Nephron progenitor cell (in vitro differentiated cells): ENCODE data around the gene TOMM40.

Experiments
- DNase-seq: peaks from one replicate; pipeline ENCODE4 v3.0.0; 2021
- H3K27ac Mint-ChIP-seq: 2 replicates; pipeline ENCODE4 v1.8.0; 2021; ENCODE audit warnings: mild to moderate bottlenecking, moderate library complexity, mixed read lengths
- H3K27me3 Mint-ChIP-seq: 2 replicates; pipeline ENCODE4 v1.8.0; 2021; ENCODE audit warnings: mild to moderate bottlenecking, low read depth, mixed read lengths; ENCODE audit not compliant: poor library complexity
- H3K36me3 Mint-ChIP-seq: 2 replicates; pipeline ENCODE4 v1.8.0; 2021; ENCODE audit warnings: low read depth, mixed read lengths
- H3K4me1 Mint-ChIP-seq: 2 replicates; pipeline ENCODE4 v1.8.0; 2021; ENCODE audit warnings: mixed read lengths
- H3K4me3 Mint-ChIP-seq: 2 replicates; pipeline ENCODE4 v1.8.0; 2021; ENCODE audit warnings: mild to moderate bottlenecking, moderate library complexity, mixed read lengths
- H3K9me3 Mint-ChIP-seq: 2 replicates; pipeline ENCODE4 v1.8.0; 2021; ENCODE audit warnings: mild to moderate bottlenecking, moderate library complexity, mixed read lengths
- TF ChIP-seq, protein P1 (sequence below): fragments of 200-600 bp; sonication (generic); IDR thresholded peaks from 2 replicates; pipeline ENCODE4 v1.5.0; 2021; ENCODE audit warnings: antibody characterized with exemption

TOMM40 gene

DNA sequence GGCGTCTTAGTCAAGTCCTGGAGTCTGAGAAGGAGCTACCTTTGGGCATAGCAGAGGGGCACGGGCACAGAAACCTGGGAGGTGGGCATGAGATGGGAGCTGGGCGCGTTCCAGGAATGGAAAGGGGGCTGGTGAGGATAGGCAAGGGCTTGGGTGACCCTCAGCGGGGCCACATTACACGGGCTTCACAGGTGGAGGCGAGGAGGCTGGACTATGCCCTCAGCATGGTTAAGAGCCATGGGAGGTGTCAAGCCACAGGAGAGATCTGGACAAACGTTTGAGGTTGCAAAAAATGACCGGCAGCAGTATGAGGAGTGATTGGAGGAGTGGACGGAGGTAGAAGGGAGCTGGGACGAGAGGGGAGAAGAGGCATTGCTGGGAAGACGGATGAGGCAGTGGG, 23.5 kb upstream of the TOMM40 start:
- Mint-ChIP-seq H3K27ac (peak overlapping the region; percentile 83), H3K9me3 (no peaks in the 10 kb centered on the region), H3K4me1 (no peaks in the 10 kb centered on the region), H3K4me3 (no peak overlapping the region), H3K27me3 (no peaks in the 10 kb centered on the region), H3K36me3 (peaks cover 63% of the 10 kb centered on the region)
- TF ChIP-seq, protein P1, sequence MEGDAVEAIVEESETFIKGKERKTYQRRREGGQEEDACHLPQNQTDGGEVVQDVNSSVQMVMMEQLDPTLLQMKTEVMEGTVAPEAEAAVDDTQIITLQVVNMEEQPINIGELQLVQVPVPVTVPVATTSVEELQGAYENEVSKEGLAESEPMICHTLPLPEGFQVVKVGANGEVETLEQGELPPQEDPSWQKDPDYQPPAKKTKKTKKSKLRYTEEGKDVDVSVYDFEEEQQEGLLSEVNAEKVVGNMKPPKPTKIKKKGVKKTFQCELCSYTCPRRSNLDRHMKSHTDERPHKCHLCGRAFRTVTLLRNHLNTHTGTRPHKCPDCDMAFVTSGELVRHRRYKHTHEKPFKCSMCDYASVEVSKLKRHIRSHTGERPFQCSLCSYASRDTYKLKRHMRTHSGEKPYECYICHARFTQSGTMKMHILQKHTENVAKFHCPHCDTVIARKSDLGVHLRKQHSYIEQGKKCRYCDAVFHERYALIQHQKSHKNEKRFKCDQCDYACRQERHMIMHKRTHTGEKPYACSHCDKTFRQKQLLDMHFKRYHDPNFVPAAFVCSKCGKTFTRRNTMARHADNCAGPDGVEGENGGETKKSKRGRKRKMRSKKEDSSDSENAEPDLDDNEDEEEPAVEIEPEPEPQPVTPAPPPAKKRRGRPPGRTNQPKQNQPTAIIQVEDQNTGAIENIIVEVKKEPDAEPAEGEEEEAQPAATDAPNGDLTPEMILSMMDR = no peak
- DNase-seq = no peak

DNA sequence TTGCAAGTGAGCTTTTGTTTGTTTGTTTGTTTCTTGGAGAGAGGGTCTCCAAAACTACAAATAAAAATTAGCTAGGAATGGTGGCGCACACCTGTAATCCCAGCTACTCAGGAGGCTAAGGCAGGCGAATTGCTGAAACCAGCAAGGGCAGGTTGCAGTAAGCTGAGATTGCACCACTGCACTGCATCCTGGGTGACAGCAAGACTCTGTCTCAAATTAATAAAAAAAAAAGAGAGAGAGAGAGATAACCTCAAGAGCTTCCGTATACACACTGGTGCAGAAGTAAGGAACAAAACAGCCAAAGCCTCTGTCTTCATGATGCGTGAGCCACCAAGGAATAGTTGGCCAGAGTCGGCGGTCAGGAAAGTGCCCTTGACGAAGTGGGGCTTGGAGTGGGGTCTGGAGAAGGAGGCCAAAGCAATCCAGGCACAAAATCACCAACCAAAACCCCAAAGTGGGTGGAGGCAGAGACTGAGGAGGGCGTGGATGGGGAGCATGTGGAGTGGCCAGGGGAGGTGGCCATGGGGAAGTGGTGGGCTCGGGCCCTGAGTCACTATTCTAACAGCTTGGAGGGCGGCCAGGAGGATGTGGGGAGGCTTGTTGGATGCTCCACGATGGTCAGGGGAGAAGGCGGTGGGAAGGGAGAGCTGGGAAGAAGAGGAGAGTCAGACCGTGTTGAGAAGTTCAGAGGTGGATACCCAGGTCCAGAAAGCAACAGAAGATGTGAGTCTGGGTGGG, 21.2 kb upstream of the TOMM40 start:
- no peak for DNase-seq
- no peaks in the 10 kb centered on the region for H3K9me3 Mint-ChIP-seq
- peaks cover 77% of the 10 kb centered on the region for H3K36me3 Mint-ChIP-seq
- H3K27ac Mint-ChIP-seq = peak overlapping the region; percentile 65
- no peak overlapping the region for H3K4me3 Mint-ChIP-seq
- no peaks in the 10 kb centered on the region for H3K4me1 Mint-ChIP-seq
- TF ChIP-seq, protein P1 = no peak
- peaks cover 3% of the 10 kb centered on the region for H3K27me3 Mint-ChIP-seq

DNA sequence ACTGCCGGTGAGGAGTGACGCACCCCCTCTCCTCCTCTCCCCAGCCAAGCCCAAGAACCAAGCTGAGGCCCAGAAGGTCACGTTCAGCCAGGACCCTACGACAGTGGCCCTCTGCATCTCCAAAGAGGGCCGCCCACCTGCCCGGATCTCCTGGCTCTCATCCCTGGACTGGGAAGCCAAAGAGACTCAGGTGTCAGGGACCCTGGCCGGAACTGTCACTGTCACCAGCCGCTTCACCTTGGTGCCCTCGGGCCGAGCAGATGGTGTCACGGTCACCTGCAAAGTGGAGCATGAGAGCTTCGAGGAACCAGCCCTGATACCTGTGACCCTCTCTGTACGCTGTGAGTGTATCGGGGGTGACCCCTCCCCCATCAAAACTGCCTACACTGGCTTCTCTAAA, 19.2 kb upstream of the TOMM40 start:
- Mint-ChIP-seq H3K4me1 (peaks cover 10% of the 10 kb centered on the region), H3K36me3 (peaks cover 75% of the 10 kb centered on the region), H3K27ac (peak overlapping the region; percentile 85), H3K27me3 (peaks cover 7% of the 10 kb centered on the region), H3K4me3 (no peak overlapping the region), H3K9me3 (no peaks in the 10 kb centered on the region)
- DNase-seq = no peak
- TF ChIP-seq, protein P1 = no peak

DNA sequence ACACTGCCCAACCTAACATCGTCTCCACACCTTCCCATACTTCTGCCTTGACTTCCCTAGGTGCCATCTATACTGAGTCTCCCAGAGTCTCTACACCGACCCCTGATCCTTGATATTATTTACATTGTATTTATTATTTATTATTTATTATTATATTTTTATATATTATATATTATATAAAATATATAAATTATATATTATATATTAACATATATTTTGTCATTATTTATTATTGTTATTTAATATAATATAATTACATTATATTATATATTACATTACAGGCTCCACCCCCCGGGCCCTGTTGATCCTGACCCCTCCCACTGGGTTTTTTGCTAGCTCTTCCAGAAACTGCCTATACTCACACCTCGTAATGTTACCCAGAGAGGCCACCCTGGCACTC, 18.4 kb upstream of the TOMM40 start:
- H3K4me1 Mint-ChIP-seq = peaks cover 17% of the 10 kb centered on the region
- H3K9me3 Mint-ChIP-seq = no peaks in the 10 kb centered on the region
- H3K36me3 Mint-ChIP-seq = peaks cover 69% of the 10 kb centered on the region
- peaks cover 7% of the 10 kb centered on the region for H3K27me3 Mint-ChIP-seq
- peak overlapping the region; percentile 18 for H3K27ac Mint-ChIP-seq
- H3K4me3 Mint-ChIP-seq = no peak overlapping the region
- no peak for DNase-seq
- TF ChIP-seq, protein P1 = no peak

DNA sequence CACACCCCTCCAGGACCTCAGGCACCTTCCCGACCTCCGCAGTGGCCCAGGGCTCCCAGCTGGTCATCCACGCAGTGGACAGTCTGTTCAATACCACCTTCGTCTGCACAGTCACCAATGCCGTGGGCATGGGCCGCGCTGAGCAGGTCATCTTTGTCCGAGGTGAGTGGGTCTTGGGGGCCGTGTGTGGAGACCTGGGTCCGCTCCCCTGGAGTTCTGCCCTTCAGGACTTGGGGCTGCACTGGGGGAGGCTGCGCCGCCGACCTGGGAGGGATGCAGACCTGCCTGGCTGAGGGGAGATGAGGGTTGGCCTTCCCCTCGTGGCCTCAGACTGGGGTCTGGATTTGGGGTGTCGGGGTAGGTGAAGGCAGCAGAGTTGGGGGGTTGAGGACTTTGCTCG, 16.7 kb upstream of the TOMM40 start:
- Mint-ChIP-seq H3K4me1 (peaks cover 31% of the 10 kb centered on the region), H3K27ac (peak overlapping the region; percentile 97), H3K9me3 (no peaks in the 10 kb centered on the region), H3K27me3 (peaks cover 7% of the 10 kb centered on the region), H3K4me3 (no peak overlapping the region), H3K36me3 (peaks cover 55% of the 10 kb centered on the region)
- no peak for DNase-seq
- TF ChIP-seq, protein P1 = no peak
